Coronary artery (tissue), 2 donors: ENCODE results near the gene CCDC167.

ENCODE experiments used
- DNase-seq: peaks from one replicate; pipeline ENCODE4 v3.0.0-alpha.2; 2017; ENCODE audit warnings: low spot score
- H3K27ac ChIP-seq, 2 donors: fragments of 200-600 bp; sonication (generic); one replicate each; pipeline ENCODE4 v1.5.1; 2016 to 2019
- H3K4me3 ChIP-seq: fragments of 200-600 bp; sonication (generic); 2 replicates; pipeline ENCODE4 v1.5.1; 2016; ENCODE audit warnings: mild to moderate bottlenecking, moderate library complexity
- CTCF ChIP-seq: fragments of 200-600 bp; sonication (generic); IDR thresholded peaks from one replicate; pipeline ENCODE4 v1.5.1; 2019; ENCODE audit warnings: antibody characterized with exemption

Gene CCDC167

GRCh38 chr6:37530297-37530696 lies 30.6 kb upstream of the CCDC167 start:
- no peak for TF ChIP-seq CTCF
- Histone ChIP-seq H3K4me3 (no peak overlapping the region), H3K27ac (no peak overlapping the region)
- DNase-seq, result no peak

GRCh38 chr6:37528541-37528940 lies 28.8 kb upstream of the CCDC167 start:
- DNase-seq, result no peak
- TF ChIP-seq CTCF, result no peak
- H3K4me3 ChIP-seq, result no peak overlapping the region

GRCh38 chr6:37525460-37526357 lies 26.0 kb upstream of the CCDC167 start:
- no peak overlapping the region for H3K4me3 ChIP-seq
- DNase-seq, result no peak
- no peak overlapping the region for H3K27ac ChIP-seq
- TF ChIP-seq CTCF, result no peak

More at GRCh38 chr6:37528541-37528940, 28.8 kb upstream of the CCDC167 start:
- H3K27ac ChIP-seq, result no peak overlapping the region

GRCh38 chr6:37524970-37525318 lies 25.3 kb upstream of the CCDC167 start:
- no peak for DNase-seq
- no peak overlapping the region for H3K4me3 ChIP-seq
- H3K27ac ChIP-seq, result no peak overlapping the region
- no peak for TF ChIP-seq CTCF

GRCh38 chr6:37524025-37524969 lies 24.6 kb upstream of the CCDC167 start:
- Histone ChIP-seq H3K4me3 (no peak overlapping the region), H3K27ac (no peak overlapping the region)
- no peak for DNase-seq
- no peak for TF ChIP-seq CTCF

- H3K27ac ChIP-seq, result no peak overlapping the region
- no peak for DNase-seq
- no peak for TF ChIP-seq CTCF
- no peak overlapping the region for H3K4me3 ChIP-seq
Observed at GRCh38 chr6:37523412-37523811, 23.7 kb upstream of the CCDC167 start.
